SK-N-MC (cell line): ENCODE measurements around the gene ZNF611.

Experiments
- EZH2 ChIP-seq: fragments of 200-600 bp; sonication (generic); IDR thresholded peaks from one replicate; pipeline ENCODE4 v1.6.1; 2017; ENCODE audit warnings: antibody characterized with exemption
- POLR2AphosphoS5 ChIP-seq: IDR thresholded peaks from 2 replicates; pipeline ENCODE4 v1.6.1; 2012; ENCODE audit warnings: mild to moderate bottlenecking, low read depth, low read length, borderline replicate concordance

- TF ChIP-seq EZH2 (no peak), POLR2AphosphoS5 (no peak)
Observed at GRCh38 chr19:52670046-52670445, 64.8 kb downstream of the ZNF611 start.
